DND-41 (cell line): ENCODE measurements around the gene BPIFB1.

ENCODE experiments used
- ATAC-seq: fragments of 200-7000 bp; cut with Tn5 transposase; 3 replicates; pipeline ENCODE4 v1.9.1; 2021; ENCODE audit warnings: low read depth; ENCODE audit not compliant: insufficient read depth
- DNase-seq: peaks from one replicate; pipeline ENCODE4 v3.0.0-alpha.2; 2020
- H2AFZ ChIP-seq: 2 replicates; pipeline ENCODE4 v1.6.0; 2012; ENCODE audit warnings: low read depth, low read length
- H3K27ac ChIP-seq: 2 replicates; pipeline ENCODE4 v1.5.1; 2012; ENCODE audit warnings: low read length, inconsistent platforms
- H3K27me3 ChIP-seq: fragments of 200-600 bp; sonication (generic); 2 replicates; pipeline ENCODE4 v1.6.0; 2012; ENCODE audit warnings: low read length, mild to moderate bottlenecking, inconsistent platforms; ENCODE audit not compliant: insufficient read depth, poor library complexity
- H3K36me3 ChIP-seq: 2 replicates; pipeline ENCODE4 v1.5.1; 2012; ENCODE audit warnings: low read length, inconsistent platforms; ENCODE audit not compliant: insufficient read depth
- H3K4me1 ChIP-seq: 2 replicates; pipeline ENCODE4 v1.5.1; 2012; ENCODE audit warnings: mild to moderate bottlenecking, low read length; ENCODE audit not compliant: insufficient read depth
- H3K4me2 ChIP-seq: 2 replicates; pipeline ENCODE4 v1.6.0; 2012; ENCODE audit warnings: mild to moderate bottlenecking, moderate library complexity, low read length, inconsistent platforms; ENCODE audit not compliant: insufficient read depth
- H3K4me3 ChIP-seq, 2 experiments: fragments of 200-600 bp in 1 of 2; shearing (Covaris generic) in 1 of 2; 2 replicates each; pipeline ENCODE4 v1.5.1; 2012 to 2016; ENCODE audit warnings: inconsistent platforms in 2 of 2, low read length in 2 of 2, mild to moderate bottlenecking in 2 of 2, low read depth in 1 of 2, moderate library complexity in 1 of 2
- H3K79me2 ChIP-seq: 2 replicates; pipeline ENCODE4 v1.6.0; 2012; ENCODE audit warnings: low read length, inconsistent platforms; ENCODE audit not compliant: insufficient read depth
- H3K9ac ChIP-seq: 2 replicates; pipeline ENCODE4 v1.6.0; 2012; ENCODE audit warnings: low read depth, mild to moderate bottlenecking, inconsistent platforms, low read length, moderate library complexity
- H3K9me3 ChIP-seq: 2 replicates; pipeline ENCODE4 v1.5.1; 2012; ENCODE audit warnings: low read length, moderate library complexity, mild to moderate bottlenecking, inconsistent platforms; ENCODE audit not compliant: insufficient read depth, severe bottlenecking
- H4K20me1 ChIP-seq: 2 replicates; pipeline ENCODE4 v1.6.0; 2012; ENCODE audit warnings: low read length; ENCODE audit not compliant: insufficient read depth
- CTCF ChIP-seq: IDR thresholded peaks from 2 replicates; pipeline ENCODE4 v1.5.1; 2012; ENCODE audit warnings: borderline replicate concordance, low read length, moderate library complexity, mild to moderate bottlenecking; ENCODE audit not compliant: poor library complexity, severe bottlenecking; ENCODE audit errors: extremely low read depth
- EZH2 ChIP-seq: IDR thresholded peaks from 3 replicates; pipeline ENCODE4 v1.6.1; 2012; ENCODE audit warnings: borderline replicate concordance, low read depth, mild to moderate bottlenecking, moderate library complexity, low read length, inconsistent platforms; ENCODE audit not compliant: severe bottlenecking

BPIFB1 gene

GRCh38 chr20:33349493-33349892 is 66.5 kb downstream of the BPIFB1 start:
- ATAC-seq (no peak), DNase-seq (no peak)
- no peak overlapping the region for H2AFZ ChIP-seq
- H4K20me1 ChIP-seq = no peaks in the 10 kb centered on the region
- H3K4me1 ChIP-seq = no peaks in the 10 kb centered on the region
- no peak overlapping the region for H3K27ac ChIP-seq
- H3K27me3 ChIP-seq = no peaks in the 10 kb centered on the region
- H3K36me3 ChIP-seq = peaks cover 21% of the 10 kb centered on the region
- no peak overlapping the region for H3K9ac ChIP-seq
- no peaks in the 10 kb centered on the region for H3K79me2 ChIP-seq
- no peaks in the 10 kb centered on the region for H3K9me3 ChIP-seq
- no peak for TF ChIP-seq CTCF
- no peak for TF ChIP-seq EZH2
- no peak overlapping the region for H3K4me3 ChIP-seq
- H3K4me2 ChIP-seq = no peak overlapping the region

- H3K27me3 ChIP-seq = no peaks in the 10 kb centered on the region
- ATAC-seq (no peak), DNase-seq (no peak)
- H3K79me2 ChIP-seq = no peaks in the 10 kb centered on the region
- no peak overlapping the region for H2AFZ ChIP-seq
- no peak overlapping the region for H3K27ac ChIP-seq
- H3K36me3 ChIP-seq = peaks cover 21% of the 10 kb centered on the region
- no peak overlapping the region for H3K4me2 ChIP-seq
- H3K9me3 ChIP-seq = no peaks in the 10 kb centered on the region
- no peaks in the 10 kb centered on the region for H3K4me1 ChIP-seq
- H3K9ac ChIP-seq = no peak overlapping the region
- no peak overlapping the region for H3K4me3 ChIP-seq
- H4K20me1 ChIP-seq = no peaks in the 10 kb centered on the region
- no peak for TF ChIP-seq EZH2
- no peak for TF ChIP-seq CTCF
Measured at GRCh38 chr20:33351696-33352095, 68.7 kb downstream of the BPIFB1 start.

GRCh38 chr20:33352258-33353012 is 69.4 kb downstream of the BPIFB1 start:
- Histone ChIP-seq H2AFZ (no peak overlapping the region), H4K20me1 (no peaks in the 10 kb centered on the region), H3K4me1 (no peaks in the 10 kb centered on the region), H3K4me3 (no peak overlapping the region), H3K27ac (no peak overlapping the region), H3K9me3 (no peaks in the 10 kb centered on the region), H3K27me3 (no peaks in the 10 kb centered on the region), H3K36me3 (peaks cover 25% of the 10 kb centered on the region), H3K79me2 (no peaks in the 10 kb centered on the region), H3K4me2 (no peak overlapping the region), H3K9ac (no peak overlapping the region)
- no peak for DNase-seq
- TF ChIP-seq EZH2 (no peak), CTCF (no peak)
- ATAC-seq = no peak
